HG02798 (cell line): Measurements from ENCODE around the gene CACNG8.

ENCODE experiments used
- ATAC-seq: cut with Tn5 transposase; IDR thresholded peaks from one replicate; pipeline ENCODE4 v1.9.1; 2021; ENCODE audit warnings: mild to moderate bottlenecking; ENCODE audit not compliant: unreplicated experiment, poor library complexity

CACNG8 gene

DNA sequence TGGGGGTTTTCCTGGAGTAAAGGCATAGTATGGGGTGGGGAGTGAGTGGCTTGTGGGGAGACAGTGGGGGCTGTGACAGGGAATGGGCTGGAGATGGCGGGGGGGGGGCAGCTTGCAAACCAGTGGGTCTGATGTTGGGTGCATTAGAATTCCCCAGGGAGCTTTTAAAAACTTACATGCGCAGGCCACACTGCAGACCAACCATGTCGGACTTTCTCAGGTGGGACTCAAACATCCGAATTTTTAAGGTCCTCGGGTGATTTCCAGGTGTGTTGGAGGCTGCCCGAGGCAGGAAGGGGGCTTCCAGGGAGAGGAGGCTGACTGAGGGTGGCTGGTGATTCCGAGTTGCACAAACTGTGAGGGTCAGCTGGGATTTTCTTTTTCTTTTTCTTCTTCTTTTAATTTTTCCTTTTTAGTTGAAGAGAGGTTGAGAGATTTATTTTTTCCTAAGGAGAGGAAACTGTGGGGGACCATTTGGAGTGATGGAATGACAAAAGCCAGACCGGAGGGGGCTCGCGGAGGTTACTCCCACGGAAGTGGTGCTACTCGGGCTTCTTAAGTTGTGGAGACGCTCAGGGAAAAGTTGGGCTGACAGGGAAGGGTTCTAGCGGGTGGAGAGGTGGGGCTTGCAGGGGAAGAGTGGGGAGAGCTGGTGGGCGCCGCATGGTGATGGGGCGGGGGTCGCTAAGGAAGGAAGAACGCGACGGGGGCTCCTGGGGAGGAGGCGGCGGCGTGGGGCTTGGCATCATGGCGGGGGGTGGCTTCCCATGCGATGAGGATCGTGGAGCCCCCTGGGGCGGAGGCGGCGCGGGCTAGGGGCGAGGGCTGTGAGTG, 997 bp upstream of the CACNG8 start:
- ATAC-seq: no peak

DNA sequence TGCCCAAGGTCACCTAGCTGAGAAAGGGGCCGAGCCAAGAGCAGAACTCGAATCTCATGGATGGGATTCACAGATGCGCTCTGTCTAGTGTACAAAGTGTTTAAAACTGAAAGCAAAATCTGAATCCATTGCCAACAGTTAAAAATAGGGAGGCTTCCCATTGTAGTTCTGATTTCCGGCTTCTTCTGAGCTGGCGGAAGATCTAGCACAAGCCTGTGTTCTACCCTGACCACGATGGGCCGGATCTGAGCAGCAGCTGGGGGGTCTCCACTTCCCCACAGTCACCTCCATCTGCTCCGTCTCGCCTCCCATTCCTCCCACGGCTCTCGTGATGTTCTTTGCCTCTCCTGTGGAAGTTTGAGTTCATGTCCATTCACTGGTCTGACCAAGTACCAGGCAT, 2.4 kb downstream of the CACNG8 start:
- no peak for ATAC-seq

DNA sequence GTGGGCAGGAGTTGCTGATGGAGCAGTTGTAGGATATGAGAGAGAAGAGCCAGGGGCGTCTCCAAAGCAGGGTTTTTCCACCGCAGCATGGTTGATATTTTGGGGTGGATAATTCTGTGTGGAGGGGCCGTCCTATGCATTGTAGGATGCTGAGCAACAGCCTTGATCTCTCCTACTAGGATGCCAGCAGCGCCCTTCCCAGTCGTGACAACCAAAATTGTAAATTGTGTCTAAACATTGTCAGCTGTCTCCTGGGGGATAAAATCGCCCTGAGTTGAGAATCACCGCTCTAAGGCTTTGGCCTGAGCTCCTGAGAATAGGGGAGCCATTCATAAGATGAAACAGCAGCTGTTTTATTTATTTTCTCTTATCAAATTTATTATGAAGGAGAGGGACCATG, 4.2 kb downstream of the CACNG8 start:
- no peak for ATAC-seq

DNA sequence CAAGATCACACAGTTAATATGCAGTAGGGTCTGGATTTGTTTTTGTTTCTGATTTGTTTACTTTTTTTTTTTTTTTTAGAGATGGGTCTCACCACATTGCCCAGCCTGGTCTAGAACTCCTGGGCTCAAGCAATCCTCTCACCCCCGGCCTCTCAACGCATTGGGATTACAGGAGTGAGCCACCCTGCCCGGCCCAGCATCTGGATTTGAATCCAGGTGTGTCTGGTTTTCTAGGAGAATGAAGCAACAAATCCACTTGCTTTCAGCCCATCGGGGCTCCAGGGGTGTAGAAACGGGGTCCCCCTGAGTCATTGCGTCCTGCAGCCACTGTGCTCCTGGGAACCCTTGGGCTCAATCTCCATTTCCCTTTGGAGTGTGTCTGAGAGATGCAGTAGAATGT, 6.6 kb downstream of the CACNG8 start:
- ATAC-seq: no peak

DNA sequence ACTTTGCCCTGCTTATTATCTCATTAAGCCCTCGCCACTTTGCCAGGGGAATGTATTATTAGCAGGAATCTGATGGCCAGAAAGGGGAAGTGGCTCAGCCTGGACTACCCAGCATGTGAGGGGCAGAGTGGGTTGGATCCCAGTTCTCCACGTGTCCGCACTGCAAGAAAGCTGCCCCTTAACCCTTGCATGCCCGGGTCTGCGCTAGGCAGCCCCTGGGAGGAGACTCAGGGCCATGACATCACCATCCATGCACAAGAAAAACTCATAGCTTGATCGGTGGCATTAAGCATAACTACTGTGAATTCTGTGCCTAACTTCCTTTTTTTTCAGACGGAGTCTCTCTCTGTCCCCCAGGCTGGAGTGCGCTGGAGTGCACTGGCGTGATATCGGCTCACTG, 8.9 kb downstream of the CACNG8 start:
- no peak for ATAC-seq

DNA sequence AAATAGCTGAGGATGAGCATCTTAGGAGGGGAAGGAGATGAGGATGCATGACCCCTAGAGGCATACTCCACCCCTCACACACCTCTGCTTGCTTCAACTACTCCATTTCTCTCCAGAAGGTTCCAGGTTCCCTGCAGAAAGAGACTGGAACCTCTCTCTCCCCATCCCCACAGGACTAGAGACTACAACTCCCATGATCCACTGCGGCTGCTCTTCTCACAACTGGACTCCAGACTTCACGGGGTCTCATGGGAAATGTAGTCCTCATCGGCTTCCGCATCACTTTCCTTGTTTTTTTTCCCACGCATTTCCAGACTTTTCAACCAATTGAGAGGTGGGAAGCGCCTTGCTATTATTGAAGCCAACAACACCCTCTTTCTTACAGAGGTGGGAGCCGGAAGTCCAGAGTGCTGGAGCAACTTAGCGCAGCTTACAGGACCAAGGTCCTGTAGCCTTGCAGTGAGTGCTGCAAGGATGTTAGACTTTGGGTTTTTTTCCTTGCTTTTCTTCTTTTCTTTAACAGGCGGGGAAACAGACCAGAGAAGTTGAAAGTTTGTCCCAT, 14.8 kb downstream of the CACNG8 start:
- no peak for ATAC-seq

DNA sequence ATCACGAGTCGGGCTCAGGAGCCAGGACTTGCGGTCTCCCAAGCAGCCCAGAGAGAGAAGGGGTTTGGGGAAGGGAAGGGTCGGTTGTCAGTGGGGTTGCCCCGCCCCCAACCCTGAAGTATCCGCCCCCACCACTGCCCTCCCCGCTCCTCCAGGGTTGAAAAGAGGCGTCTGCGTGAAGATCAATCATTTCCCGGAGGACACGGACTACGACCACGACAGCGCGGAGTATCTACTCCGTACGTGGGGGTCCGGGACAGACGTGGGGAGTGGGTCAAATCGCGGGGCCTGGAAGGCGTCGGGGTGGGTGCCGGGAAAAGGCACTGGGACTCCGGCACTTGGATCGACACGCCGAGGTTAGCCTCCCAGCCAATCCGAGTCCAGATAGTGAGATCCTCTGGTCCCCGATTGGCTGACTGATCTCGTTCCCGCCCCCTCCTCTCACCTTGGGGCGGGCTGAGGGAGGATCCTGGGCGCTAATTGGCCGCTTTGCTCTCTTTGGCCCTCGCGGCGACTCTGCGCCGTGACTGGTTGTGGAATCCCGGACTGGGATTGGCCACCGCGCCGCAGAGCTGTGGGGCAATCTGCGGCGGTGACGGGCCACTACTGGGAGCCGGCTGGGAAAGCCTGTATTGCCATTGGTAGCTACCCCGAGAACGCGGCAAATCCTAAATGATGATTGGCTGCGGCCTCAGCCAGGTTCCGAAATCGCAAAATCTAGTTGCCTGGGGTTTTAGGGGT, 15.4 kb downstream of the CACNG8 start:
- ATAC-seq: no peak

DNA sequence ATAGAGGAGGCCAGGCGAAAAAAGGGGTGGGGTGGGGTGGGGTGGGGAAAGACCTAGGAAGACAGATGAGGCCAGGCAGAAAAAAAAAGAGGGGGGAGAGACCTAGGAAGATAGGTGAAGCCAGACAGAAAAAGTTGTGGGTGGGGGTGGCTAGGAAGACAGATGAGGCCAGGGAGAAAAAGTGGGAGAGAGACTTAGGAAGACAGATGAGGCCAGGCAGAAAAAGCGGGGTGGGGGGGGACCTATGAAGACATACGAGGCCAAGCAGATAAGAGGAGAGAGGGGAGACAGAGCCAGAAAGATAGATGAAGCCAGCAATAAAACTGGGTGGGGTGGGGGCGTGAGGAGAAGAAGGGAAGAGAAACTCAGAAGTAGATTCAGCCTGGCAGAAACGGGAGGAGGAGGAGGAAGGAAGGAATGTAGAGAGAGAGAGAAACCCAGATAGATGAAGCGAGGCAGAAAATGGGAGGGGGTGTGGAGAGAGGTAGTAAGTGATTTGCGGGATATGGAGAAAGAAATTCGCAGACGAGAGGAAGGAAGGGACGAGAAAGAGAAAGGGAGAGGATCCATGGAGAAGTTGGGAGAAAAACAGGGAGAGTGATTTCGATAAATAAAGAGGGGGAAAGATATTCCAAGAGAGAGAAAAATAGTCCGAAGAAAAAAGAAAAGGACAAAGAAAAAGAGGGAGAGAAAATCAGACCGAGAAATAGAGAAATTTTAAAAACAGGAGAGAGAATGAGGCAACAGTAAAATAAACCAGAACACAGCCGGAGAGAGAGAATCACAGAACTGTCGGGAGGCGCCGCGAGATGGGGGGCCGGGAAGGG, 16.5 kb downstream of the CACNG8 start:
- no peak for ATAC-seq

DNA sequence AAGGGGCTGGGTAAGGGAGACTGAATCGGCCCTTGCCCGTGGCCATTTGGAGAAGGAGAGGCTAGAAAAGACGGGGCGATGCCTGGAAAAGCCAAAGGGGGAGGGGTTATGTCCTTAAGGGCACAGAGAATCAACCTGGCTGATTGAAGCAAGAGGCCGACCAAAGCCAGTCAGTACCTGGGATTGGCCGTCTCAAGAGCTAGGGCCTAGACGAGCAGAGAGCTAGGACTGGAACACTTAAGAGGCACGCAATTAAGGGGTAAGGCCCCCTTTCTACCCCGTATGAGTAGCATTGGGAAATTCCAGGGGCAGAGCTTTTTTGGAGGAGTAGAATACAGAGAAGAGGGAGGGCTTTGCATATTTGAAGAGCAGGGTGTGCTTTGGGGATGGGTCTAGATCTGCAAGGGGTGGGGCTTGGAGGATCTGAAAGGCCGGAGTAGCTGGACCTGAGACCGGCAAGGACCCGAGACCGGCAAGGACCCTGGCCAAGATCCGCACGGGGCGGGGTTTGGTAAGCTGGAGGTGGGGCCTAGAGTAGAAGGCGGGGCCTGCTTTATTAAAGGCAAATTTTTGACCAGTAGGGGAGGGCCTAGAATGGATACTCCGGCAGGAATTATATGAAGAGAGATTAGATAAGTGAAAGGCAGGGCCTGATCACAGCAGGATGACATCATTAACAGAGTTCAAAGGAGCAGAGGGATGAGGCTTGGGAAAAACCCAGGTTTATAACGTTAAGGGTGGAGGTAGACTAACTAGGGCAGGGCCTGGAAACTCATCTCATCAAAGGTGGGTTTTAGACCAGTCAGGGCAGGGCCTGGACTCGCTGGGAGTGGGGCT, 18.0 kb downstream of the CACNG8 start:
- ATAC-seq: no peak

DNA sequence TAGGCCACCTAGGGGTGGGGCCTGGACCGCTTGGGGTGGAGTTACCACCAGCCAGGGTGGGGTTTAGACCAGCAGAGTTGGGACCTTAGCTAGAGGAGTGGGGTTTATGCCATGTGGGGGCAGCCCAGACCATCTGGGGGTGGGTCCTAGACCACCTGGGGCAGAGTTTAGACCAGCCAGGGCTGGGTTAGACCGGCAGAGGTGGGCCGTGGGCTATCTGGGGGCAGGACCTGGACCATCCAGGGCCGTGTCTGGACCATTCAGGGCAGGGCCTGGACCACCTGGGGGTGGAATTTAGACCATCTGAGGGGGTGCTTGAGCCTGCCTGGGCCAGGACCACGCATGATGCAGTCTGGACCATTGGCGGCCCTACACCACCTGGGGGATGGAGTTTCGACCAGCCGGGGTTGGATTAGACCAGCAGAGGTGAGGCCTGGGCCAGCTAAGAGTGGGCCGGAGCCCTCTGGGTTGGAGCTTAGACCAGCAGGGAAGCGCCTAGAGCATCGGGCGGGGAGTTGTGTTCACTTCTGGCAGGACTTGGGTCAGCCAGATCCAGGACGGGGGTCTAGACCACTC, 18.7 kb downstream of the CACNG8 start:
- no peak for ATAC-seq

DNA sequence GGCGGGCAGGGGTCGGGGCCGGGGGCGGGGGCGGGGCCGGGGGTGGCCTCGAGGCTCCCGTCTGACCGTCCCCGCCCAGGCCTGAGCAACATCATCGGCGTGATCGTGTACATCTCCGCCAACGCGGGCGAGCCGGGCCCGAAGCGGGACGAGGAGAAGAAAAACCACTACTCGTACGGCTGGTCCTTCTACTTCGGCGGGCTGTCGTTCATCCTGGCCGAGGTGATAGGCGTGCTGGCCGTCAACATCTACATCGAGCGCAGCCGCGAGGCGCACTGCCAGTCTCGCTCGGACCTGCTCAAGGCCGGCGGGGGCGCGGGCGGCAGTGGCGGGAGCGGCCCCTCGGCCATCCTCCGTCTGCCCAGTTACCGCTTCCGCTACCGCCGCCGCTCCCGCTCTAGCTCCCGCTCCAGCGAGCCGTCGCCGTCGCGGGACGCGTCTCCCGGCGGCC, 19.3 kb downstream of the CACNG8 start:
- no peak for ATAC-seq

DNA sequence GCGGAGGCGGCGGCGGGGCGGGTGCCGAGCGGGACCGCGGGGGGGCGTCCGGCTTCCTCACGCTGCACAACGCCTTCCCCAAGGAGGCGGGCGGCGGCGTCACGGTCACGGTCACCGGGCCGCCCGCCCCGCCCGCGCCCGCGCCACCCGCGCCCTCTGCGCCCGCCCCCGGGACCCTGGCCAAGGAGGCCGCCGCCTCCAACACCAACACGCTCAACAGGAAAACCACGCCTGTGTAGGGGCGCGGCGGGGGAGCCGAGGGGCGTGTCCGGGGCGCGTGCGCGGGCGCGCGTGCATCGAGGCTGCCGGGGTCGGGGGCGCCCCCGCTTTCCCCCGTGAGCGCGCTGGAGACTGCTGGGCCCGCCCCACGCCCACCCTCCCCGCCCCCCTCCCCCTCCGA, 19.9 kb downstream of the CACNG8 start:
- ATAC-seq: no peak

DNA sequence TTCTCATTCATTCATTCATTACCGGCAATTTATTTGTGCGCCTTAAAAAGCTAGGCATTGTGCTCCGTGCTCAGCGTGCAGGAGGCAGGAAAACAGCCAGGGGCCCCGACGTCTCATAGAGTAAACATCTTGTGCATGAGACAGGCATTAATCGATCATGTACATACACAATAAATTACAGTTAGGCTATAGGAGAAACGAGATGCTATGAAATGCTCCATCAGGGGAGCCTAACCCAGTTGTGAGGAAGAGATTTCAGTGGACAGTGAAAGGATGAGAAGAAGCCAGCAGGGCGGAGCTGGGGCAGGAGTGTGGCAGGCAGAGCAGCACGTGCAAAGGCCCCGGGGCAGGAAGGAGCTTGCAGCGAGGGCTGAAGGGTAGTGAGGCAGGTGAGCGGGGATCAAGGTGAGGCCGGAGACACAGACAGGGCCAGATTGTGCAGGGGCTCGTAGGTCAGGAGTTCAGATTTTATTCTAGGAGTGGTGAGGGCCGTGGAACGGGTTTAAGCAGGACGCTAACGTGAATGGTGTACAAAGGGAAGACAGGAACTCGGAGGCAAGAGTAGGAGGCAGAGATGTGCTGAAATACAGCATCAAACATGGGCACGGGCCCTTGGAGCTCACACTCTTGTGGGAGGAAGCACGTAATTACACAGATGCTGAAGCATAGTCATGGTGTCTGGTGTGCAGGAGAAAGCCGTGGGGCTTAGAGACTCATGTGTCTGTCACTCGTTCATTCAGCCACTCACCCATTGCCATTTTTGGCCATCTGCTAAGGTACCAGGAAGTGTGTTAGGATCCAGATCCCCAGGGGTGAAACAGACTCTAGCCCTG, 20.9 kb downstream of the CACNG8 start:
- ATAC-seq: no peak

DNA sequence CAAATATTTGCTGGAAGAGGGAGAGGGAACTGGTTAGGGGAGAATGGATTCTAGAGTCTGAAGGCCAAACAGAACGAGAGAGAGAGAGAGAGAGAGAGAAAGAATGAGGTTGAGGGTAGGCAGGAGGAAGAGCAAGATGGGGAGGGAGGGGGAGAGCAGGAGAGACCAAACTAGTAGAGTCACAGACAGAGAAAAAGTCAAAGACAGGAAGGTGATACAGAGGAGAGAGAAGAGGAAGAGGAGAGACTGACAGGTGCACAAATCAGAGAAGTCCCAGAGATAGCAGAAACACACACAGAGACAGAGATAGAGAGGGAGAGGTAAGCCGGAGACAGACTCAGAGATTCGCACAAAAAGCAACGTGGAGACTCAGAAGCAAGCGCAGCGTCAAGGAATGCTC, 23.1 kb downstream of the CACNG8 start:
- ATAC-seq: no peak

DNA sequence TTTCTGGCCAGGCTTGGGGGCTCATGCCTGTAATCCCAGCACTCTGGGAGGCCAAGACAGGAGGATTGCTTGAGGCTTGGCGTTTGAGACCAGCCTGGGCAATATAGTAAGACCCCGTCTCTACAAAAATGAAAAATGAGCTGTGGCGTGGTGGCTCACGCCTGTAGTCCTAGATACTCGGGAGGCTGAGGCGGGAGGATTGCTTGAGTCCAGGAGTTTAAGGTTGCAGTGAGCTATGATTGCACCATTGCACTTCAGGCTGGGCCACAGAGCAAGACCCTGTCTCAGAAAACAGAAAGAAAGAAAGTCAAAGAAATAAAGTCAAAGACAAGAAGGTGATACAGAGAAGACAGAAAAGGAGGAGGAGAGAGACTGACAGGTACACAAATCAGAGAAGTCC, 26.2 kb downstream of the CACNG8 start:
- ATAC-seq: no peak

DNA sequence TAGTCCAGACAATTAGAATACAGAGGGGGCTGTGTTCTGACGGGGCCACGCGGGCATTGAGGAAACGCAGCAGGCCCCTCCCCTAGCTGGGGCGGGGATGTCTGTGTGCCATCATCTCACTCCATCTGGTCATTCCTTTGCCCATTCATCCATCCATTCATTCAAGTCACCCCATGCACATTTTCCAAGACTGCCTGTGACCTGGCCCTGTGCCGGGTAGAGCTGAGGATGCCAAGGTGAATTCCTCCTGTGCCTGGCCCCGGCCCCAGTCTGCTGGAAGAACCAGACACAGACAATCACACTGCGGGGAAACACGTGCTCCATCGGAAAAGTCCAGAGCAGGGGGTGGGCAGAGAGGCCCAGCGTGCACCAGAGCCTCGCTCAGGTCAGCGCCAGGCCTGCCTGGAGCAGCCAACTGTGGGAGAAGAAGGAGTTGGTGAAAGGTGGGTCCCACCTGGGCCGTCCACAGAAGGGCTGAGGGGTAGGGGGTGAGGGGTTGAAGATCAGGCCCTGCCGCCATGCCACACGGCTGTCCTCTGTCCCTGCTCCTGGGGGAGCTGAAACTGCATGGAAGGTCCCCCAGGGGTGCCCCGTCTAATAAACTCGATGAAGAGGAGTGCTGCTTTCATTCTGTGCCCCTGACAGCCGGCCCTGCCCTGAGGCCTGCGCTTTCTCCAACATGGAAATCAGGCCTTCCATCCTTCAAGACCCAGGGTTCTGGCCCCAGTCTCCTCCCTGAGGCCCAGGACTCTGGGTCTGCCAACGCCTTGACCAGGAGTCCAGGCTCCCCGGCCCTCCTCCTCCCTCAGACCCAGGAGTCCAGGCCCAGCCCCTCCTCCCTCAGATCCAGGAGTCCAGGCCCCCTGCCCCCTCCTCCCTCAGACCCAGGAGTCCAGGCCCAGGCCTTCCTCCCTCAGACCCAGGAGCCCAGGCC, 27.1 kb downstream of the CACNG8 start:
- no peak for ATAC-seq
